Measurements from ENCODE around the gene ZNF195.
"Not testable (repeated sequence)": the region's sequence is repeated elsewhere in the genome, so short reads cannot be mapped to it uniquely, and the experiment has no call there.

The ZNF195 gene

DNA sequence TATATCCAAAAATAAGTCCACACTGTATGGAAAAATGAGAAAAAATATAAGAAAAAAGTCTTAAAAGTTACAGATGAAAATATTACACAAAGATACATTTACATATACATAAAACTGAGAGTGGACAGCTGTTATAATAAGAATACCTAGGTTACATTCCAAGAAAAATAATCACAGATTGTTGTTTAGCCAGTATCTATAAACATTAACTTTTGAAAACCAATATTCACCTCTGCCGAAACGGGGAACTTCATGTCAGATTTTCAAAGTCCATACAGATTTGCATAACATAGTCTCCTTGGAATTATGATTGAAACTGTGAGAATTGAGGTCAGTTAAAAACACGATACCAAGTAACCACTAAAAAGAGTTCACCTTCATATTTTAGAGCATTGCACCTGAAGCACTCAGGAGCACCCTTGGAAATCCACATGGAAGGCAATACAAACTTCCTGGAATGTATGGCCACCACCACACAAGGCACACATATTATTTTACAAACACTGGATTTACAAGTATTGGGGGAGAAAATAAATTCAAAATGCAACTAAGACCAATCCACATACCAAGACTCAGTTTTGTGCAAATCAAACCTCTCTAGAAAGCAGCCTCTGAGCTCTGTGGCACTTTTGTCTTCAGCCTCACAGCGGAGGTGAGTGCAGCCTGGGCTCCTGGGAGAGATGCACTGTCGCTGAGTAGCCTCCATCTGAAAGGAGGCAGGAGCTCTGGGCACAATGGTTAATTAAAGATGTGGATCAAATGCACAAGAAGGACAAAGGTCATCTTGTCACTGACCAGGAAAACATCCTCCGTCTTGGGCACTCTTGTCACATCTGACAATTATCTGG lies 34.4 kb downstream of the ZNF195 start:
- no peaks in the 10 kb centered on the region for H3K4me1 Mint-ChIP-seq (ENCODE audit: low read depth)
- H3K4me3 Mint-ChIP-seq = no peak overlapping the region
- H3K9me3 Mint-ChIP-seq (ENCODE audit: low read depth) = peaks cover 5% of the 10 kb centered on the region
- H3K27me3 Mint-ChIP-seq = peaks cover 15% of the 10 kb centered on the region
- peaks cover 16% of the 10 kb centered on the region for H3K36me3 Mint-ChIP-seq
- no peak overlapping the region for H3K27ac Mint-ChIP-seq

DNA sequence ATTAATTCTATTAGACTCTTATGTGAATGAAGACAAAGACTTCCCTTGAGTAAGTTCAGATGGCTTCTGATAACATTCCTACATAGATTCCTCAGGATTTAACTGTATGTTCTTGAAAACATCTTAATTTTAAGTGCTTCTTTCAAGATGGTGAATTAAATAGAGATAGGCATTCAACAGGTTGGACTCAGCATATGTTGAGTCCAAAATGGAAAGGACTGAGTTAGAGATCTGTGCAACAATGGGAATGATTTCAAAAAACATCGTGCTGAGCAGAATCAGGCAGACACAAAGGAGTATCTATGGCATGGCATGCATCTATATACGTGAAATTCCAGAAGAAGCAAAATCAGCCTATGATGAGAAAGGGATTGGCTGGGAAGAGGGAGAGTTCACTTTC lies 36.2 kb downstream of the ZNF195 start:
- H3K9me3 Mint-ChIP-seq (ENCODE audit: low read depth) = peaks cover 5% of the 10 kb centered on the region
- H3K36me3 Mint-ChIP-seq = peaks cover 9% of the 10 kb centered on the region
- no peak overlapping the region for H3K27ac Mint-ChIP-seq
- peaks cover 27% of the 10 kb centered on the region for H3K27me3 Mint-ChIP-seq
- H3K4me3 Mint-ChIP-seq = no peak overlapping the region
- no peaks in the 10 kb centered on the region for H3K4me1 Mint-ChIP-seq (ENCODE audit: low read depth)

DNA sequence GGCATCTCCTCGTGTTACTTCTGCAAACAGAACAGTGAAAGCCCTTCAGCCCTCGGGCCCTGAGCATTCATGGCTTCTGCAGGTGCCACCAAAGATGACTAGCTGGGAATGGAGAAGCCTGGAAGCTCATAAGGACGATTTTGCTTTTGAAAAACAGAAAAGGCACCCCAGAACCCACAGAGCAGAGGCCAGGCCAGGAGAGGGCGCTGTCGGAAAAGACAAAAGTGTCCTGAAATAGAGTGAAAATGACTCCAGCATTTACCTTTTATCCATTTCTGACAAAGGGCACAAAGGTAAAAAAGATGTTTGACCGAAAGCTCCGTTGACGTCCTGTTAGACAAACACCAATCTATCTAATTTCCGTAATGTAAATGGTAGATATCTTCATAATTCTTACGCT lies 37.6 kb downstream of the ZNF195 start:
- peaks cover 3% of the 10 kb centered on the region for H3K36me3 Mint-ChIP-seq
- H3K9me3 Mint-ChIP-seq (ENCODE audit: low read depth) = no peaks in the 10 kb centered on the region
- H3K4me3 Mint-ChIP-seq = no peak overlapping the region
- no peaks in the 10 kb centered on the region for H3K4me1 Mint-ChIP-seq (ENCODE audit: low read depth)
- no peak overlapping the region for H3K27ac Mint-ChIP-seq
- peaks cover 27% of the 10 kb centered on the region for H3K27me3 Mint-ChIP-seq

DNA sequence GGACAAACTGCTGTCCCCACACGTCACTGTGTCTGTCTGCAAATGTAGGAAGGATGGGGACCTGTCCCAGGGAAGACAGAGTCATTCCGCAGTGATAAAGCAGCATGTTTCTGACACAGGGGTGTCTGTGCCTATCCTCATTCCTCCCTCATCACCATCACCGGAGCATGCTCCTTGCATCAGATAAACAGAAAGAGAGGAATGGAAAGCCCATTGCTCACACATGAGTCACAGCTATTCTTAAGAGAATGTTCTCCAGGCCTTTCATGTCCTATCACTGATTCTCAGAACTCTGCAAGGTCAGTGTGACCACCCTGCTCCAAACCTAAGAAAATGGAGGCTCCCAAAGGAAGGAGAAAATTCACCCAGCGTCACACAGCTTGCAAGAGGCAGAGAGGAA lies 38.9 kb downstream of the ZNF195 start:
- no peaks in the 10 kb centered on the region for H3K4me1 Mint-ChIP-seq (ENCODE audit: low read depth)
- H3K9me3 Mint-ChIP-seq (ENCODE audit: low read depth) = no peaks in the 10 kb centered on the region
- no peaks in the 10 kb centered on the region for H3K36me3 Mint-ChIP-seq
- peaks cover 27% of the 10 kb centered on the region for H3K27me3 Mint-ChIP-seq
- no peak overlapping the region for H3K27ac Mint-ChIP-seq
- no peak overlapping the region for H3K4me3 Mint-ChIP-seq

DNA sequence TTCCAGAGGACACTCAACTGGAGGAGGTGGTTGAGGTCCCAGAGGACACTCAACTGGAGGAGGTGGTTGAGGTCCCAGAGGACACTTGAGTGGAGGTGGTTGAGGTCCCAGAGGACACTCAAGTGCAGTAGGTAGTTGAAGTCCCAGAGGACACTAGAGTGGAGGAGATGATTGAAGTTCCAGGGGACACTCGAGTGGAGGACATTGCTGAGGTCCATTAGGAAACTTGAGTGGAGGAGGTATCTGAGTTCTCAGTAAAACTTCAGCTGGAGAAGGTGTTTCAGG lies 39.7 kb downstream of the ZNF195 start:
- Mint-ChIP-seq H3K9me3 (ENCODE audit: low read depth) (no peaks in the 10 kb centered on the region), H3K27ac (no peak overlapping the region), H3K27me3 (peaks cover 27% of the 10 kb centered on the region), H3K4me1 (ENCODE audit: low read depth) (no peaks in the 10 kb centered on the region), H3K36me3 (no peaks in the 10 kb centered on the region), H3K4me3 (no peak overlapping the region)

DNA sequence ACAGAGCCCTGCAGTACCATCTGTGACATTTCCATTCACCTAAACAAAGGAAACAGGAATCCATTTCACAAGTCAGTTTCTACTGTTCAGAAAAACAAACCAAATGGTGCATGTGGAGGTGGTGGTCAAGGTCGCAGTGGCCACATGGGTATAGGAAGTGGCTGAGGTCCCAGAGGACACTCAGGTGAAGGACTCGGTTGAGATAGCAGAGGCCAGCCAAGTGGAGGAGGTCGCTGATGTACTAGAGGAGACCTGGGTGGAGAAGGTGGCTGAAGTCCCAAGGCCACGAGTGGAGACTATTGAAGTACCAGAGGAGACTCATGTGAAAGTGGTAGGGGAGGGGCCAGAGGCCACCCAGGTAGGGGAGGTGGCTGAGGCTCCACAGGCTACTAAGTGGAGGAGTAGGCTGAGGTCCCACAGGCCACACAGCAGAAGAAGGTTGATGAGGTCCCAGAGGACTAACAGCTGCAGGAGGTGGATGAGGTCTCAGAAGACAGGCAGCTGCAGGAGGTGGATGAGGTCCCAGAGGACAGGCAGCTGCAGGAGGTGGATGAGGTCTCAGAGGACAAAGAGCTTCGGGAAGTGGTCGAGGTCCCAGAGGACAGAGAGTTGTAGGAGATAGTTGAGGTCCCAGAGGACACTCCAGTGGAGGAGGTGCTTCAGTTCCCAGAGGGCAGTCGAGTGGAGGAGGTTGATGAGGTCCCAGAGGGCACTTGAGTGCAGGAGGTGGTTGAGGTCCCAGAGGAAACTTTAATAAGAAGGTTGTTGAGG lies 40.2 kb downstream of the ZNF195 start:
- H3K27me3 Mint-ChIP-seq = peaks cover 27% of the 10 kb centered on the region
- H3K9me3 Mint-ChIP-seq (ENCODE audit: low read depth) = no peaks in the 10 kb centered on the region
- H3K4me3 Mint-ChIP-seq = no peak overlapping the region
- no peaks in the 10 kb centered on the region for H3K4me1 Mint-ChIP-seq (ENCODE audit: low read depth)
- H3K36me3 Mint-ChIP-seq = no peaks in the 10 kb centered on the region
- H3K27ac Mint-ChIP-seq = no peak overlapping the region

- not testable (repeated sequence) for H3K9me3 Mint-ChIP-seq (ENCODE audit: low read depth); H3K4me3 Mint-ChIP-seq; H3K27ac Mint-ChIP-seq; H3K36me3 Mint-ChIP-seq; H3K4me1 Mint-ChIP-seq (ENCODE audit: low read depth)
- H3K27me3 Mint-ChIP-seq = peaks cover 22% of the 10 kb centered on the region
Measured at GRCh38 chr11:3336420-3336819, 42.5 kb downstream of the ZNF195 start.

- not testable (repeated sequence) for H3K27ac Mint-ChIP-seq, H3K27me3 Mint-ChIP-seq
Measured at GRCh38 chr11:3333157-3333556, 45.8 kb downstream of the ZNF195 start.

GRCh38 chr11:3331078-3331477 lies 47.9 kb downstream of the ZNF195 start:
- H3K27me3 Mint-ChIP-seq; H3K9me3 Mint-ChIP-seq (ENCODE audit: low read depth); H3K27ac Mint-ChIP-seq; H3K4me1 Mint-ChIP-seq (ENCODE audit: low read depth); H3K4me3 Mint-ChIP-seq; H3K36me3 Mint-ChIP-seq: not testable (repeated sequence)

More at GRCh38 chr11:3333157-3333556, 45.8 kb downstream of the ZNF195 start:
- not testable (repeated sequence) for H3K36me3 Mint-ChIP-seq; H3K4me3 Mint-ChIP-seq; H3K9me3 Mint-ChIP-seq (ENCODE audit: low read depth); H3K4me1 Mint-ChIP-seq (ENCODE audit: low read depth)

- H3K27me3 Mint-ChIP-seq; H3K9me3 Mint-ChIP-seq (ENCODE audit: low read depth); H3K4me1 Mint-ChIP-seq (ENCODE audit: low read depth); H3K4me3 Mint-ChIP-seq; H3K36me3 Mint-ChIP-seq; H3K27ac Mint-ChIP-seq: not testable (repeated sequence)
Measured at GRCh38 chr11:3330064-3330463, 48.9 kb downstream of the ZNF195 start.

DNA sequence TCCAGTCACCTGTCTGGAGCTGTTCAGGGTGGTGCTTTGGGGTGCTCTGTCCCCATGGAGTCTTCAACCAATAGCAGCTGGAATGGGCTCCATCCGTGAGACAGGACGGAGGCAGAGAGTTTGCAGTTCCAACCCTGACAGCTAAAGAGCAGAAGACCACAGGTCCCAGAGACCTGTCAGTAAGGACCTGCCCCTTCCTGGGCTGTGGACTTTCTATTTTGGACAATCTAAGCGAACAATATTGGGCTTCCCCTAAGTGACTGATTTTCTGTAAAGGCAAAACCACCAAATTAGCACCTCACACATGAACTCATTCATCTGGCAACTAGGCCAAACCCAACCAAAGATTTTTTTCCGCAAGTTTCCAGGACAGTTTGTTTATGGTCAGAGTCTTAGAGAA lies 50.4 kb downstream of the ZNF195 start:
- not testable (repeated sequence) for H3K36me3 Mint-ChIP-seq; H3K27me3 Mint-ChIP-seq; H3K4me3 Mint-ChIP-seq; H3K9me3 Mint-ChIP-seq (ENCODE audit: low read depth); H3K27ac Mint-ChIP-seq; H3K4me1 Mint-ChIP-seq (ENCODE audit: low read depth)

DNA sequence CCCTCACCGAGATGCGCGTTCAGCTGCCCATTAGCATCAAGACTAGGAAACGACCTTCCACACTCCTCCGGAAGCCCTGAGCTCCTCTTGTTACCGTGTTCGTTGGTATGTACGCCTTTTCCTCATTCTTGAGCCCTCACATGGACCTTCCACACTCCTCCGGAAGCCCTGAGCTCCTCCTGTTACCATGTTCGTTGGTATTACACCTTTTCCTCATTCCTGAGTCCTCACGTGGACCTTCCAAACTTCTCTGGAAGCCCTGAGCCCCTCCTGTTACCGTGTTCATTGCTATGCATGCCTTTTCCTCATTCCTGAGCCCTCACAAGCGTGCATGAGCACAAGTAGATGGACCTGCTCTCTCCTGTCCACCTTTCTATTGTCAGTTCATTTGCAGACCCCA lies 52.5 kb downstream of the ZNF195 start:
- not testable (repeated sequence) for H3K36me3 Mint-ChIP-seq; H3K9me3 Mint-ChIP-seq (ENCODE audit: low read depth); H3K4me1 Mint-ChIP-seq (ENCODE audit: low read depth); H3K27me3 Mint-ChIP-seq; H3K4me3 Mint-ChIP-seq; H3K27ac Mint-ChIP-seq

DNA sequence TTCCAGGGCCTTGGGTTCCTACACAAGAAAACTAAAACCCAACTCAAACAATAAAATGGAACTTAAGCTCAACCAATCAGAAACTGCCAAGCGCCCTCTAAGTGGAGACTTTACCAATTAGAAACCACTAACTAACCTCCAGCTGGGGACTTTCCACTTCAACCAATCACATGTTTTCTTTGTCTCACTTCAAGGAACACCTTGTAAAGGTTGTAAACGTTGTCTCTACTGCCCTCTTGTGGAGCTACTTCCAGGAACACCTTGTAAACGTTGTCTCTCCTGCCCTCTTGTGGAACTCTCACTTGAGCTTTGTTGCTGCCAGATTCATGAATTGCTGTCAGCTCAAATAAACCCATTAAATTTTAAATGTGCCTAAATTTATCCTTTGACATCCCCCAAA lies 54.2 kb downstream of the ZNF195 start:
- not testable (repeated sequence) for H3K27ac Mint-ChIP-seq; H3K4me1 Mint-ChIP-seq (ENCODE audit: low read depth); H3K27me3 Mint-ChIP-seq; H3K36me3 Mint-ChIP-seq; H3K9me3 Mint-ChIP-seq (ENCODE audit: low read depth); H3K4me3 Mint-ChIP-seq

Data from activated naive CD8-positive, alpha-beta T cell (primary cell).